ENCODE results near the gene ZBTB20. TPM values are rescaled to one million over a fixed set of nuclear protein-coding genes. Genes with fewer than 3 reads are reported as not detected.

The ZBTB20 gene
- total RNA-seq, 1 experiment from 2014 or later = 12.8 TPM

DNA sequence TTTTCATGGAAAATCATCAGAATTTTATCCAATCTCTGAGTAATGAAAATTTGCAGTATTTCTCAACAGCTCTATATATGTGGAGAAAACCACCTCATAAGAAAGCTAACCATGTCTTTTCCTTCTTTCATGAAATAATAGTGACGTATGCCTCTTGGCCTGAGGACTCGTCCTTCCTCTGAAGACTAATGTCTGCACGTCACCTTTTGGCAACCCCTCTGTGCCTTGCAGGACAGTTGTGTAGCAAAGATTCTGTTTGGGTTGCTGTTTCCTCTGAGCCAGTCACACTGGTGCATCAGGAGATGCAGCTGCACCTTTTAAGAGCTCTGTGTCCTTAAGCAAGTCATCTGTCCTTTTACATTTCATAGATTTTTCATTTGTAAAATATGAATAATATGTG lies 684.3 kb downstream of the ZBTB20 start:
- CTCF ChIA-PET = no interaction called here
- no TSS peak for BruUV-seq (replicated peaks)
- Mint-ChIP-seq H3K27me3 (ENCODE audit: insufficient read depth, unreplicated experiment) (no peaks in the 10 kb centered on the region), H3K9me3 (ENCODE audit: unreplicated experiment) (no peaks in the 10 kb centered on the region), H3K36me3 (ENCODE audit: insufficient read depth, unreplicated experiment) (peaks cover 5% of the 10 kb centered on the region), H3K27ac (ENCODE audit: unreplicated experiment) (no peak overlapping the region), H3K4me1 (ENCODE audit: low read depth, unreplicated experiment) (peaks cover 35% of the 10 kb centered on the region), H3K4me3 (ENCODE audit: unreplicated experiment) (no peak overlapping the region)
- intact Hi-C loops (cut with micrococcal nuclease; ENCODE audit: unreplicated experiment) = no loop called here
- Histone ChIP-seq H3K36me3 (ENCODE audit: control insufficient read depth, insufficient read depth, low read length) (no peaks in the 10 kb centered on the region), H3K4me1 (peaks cover 62% of the 10 kb centered on the region), H3K4me3 (ENCODE audit: low read depth, low read length) (no peak overlapping the region), H3K9me3 (no peaks in the 10 kb centered on the region), H3K27me3 (replicated peaks; ENCODE audit: control insufficient read depth, insufficient read depth, low read length) (no peaks in the 10 kb centered on the region)
- DNase-seq = no peak
- POLR2A ChIA-PET = no interaction called here
- TF ChIP-seq, protein P1, sequence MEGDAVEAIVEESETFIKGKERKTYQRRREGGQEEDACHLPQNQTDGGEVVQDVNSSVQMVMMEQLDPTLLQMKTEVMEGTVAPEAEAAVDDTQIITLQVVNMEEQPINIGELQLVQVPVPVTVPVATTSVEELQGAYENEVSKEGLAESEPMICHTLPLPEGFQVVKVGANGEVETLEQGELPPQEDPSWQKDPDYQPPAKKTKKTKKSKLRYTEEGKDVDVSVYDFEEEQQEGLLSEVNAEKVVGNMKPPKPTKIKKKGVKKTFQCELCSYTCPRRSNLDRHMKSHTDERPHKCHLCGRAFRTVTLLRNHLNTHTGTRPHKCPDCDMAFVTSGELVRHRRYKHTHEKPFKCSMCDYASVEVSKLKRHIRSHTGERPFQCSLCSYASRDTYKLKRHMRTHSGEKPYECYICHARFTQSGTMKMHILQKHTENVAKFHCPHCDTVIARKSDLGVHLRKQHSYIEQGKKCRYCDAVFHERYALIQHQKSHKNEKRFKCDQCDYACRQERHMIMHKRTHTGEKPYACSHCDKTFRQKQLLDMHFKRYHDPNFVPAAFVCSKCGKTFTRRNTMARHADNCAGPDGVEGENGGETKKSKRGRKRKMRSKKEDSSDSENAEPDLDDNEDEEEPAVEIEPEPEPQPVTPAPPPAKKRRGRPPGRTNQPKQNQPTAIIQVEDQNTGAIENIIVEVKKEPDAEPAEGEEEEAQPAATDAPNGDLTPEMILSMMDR (IDR thresholded peaks at IDR 0.05; ENCODE audit: insufficient read depth in 1 of 2, low read depth in 1 of 2, low read length in 1 of 2, severe bottlenecking in 1 of 2, unreplicated experiment in 1 of 2) = no peak

DNA sequence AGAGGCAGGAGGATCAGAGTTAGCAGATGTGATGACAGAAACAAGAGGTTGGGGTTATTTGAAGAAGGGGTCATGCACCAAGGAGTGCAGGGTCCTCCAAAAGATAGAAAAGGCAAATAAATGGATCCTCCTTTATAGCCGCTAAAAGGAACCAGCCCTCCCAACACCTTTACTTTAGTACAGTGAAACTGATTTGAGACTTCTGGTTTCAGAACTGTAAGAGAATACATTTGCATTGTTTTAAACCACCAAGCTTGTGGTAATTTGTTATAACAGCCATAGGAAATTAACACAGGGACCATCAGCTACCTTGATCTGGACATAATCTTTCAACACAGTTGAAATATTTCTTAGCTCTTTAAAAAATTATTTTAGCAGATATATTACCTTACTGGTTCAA lies 686.6 kb downstream of the ZBTB20 start:
- no peak overlapping the region for H3K4me3 Mint-ChIP-seq (ENCODE audit: unreplicated experiment)
- Histone ChIP-seq H3K27me3 (replicated peaks; ENCODE audit: control insufficient read depth, insufficient read depth, low read length) (no peaks in the 10 kb centered on the region), H3K4me1 (peaks cover 40% of the 10 kb centered on the region), H3K4me3 (ENCODE audit: low read depth, low read length) (no peak overlapping the region), H3K9me3 (no peaks in the 10 kb centered on the region), H3K36me3 (ENCODE audit: control insufficient read depth, insufficient read depth, low read length) (no peaks in the 10 kb centered on the region)
- no peak for DNase-seq
- TF ChIP-seq, protein P1 (IDR thresholded peaks at IDR 0.05; ENCODE audit: insufficient read depth in 1 of 2, low read depth in 1 of 2, low read length in 1 of 2, severe bottlenecking in 1 of 2, unreplicated experiment in 1 of 2) = no peak
- H3K27me3 Mint-ChIP-seq (ENCODE audit: insufficient read depth, unreplicated experiment) = no peaks in the 10 kb centered on the region
- ChIA-PET POLR2A (interaction anchor here (0.7 kb wide), 1 partner anchor 76 kb away, joined by 5 read pairs; no protein-coding TSS in a partner anchor), CTCF (no interaction called here)
- intact Hi-C loops (cut with micrococcal nuclease; ENCODE audit: unreplicated experiment) = no loop called here
- no peaks in the 10 kb centered on the region for H3K9me3 Mint-ChIP-seq (ENCODE audit: unreplicated experiment)
- peaks cover 17% of the 10 kb centered on the region for H3K4me1 Mint-ChIP-seq (ENCODE audit: low read depth, unreplicated experiment)
- BruUV-seq (replicated peaks) = no TSS peak
- H3K27ac Mint-ChIP-seq (ENCODE audit: unreplicated experiment) = no peak overlapping the region
- H3K36me3 Mint-ChIP-seq (ENCODE audit: insufficient read depth, unreplicated experiment) = no peaks in the 10 kb centered on the region

DNA sequence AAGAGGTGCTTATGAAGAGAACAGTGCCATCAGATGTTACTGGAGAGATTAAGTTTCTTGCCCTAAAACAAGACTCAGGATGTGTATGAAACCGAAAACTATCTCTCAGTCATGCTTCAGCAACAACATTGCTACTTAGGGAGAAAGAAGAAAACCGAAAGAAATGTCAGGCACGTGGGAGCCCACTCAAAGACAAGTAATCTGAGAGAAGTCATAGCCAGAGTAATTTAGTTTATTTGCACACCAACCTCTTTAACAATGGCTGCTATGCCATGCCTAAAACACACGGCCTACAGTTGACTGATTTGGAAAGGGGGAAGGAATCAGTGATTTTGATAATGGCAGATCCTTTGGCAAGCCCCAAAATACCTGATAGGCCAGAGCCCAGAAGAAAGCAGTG lies 690.3 kb downstream of the ZBTB20 start:
- Histone ChIP-seq H3K36me3 (ENCODE audit: control insufficient read depth, insufficient read depth, low read length) (no peaks in the 10 kb centered on the region), H3K4me3 (ENCODE audit: low read depth, low read length) (no peak overlapping the region), H3K27me3 (replicated peaks; ENCODE audit: control insufficient read depth, insufficient read depth, low read length) (no peaks in the 10 kb centered on the region), H3K4me1 (peaks cover 28% of the 10 kb centered on the region), H3K9me3 (no peaks in the 10 kb centered on the region)
- POLR2A ChIA-PET = no interaction called here
- no TSS peak for BruUV-seq (replicated peaks)
- no peak for DNase-seq
- Mint-ChIP-seq H3K9me3 (ENCODE audit: unreplicated experiment) (no peaks in the 10 kb centered on the region), H3K27ac (ENCODE audit: unreplicated experiment) (no peak overlapping the region), H3K4me1 (ENCODE audit: low read depth, unreplicated experiment) (peaks cover 20% of the 10 kb centered on the region), H3K4me3 (ENCODE audit: unreplicated experiment) (no peak overlapping the region), H3K36me3 (ENCODE audit: insufficient read depth, unreplicated experiment) (no peaks in the 10 kb centered on the region), H3K27me3 (ENCODE audit: insufficient read depth, unreplicated experiment) (no peaks in the 10 kb centered on the region)
- CTCF ChIA-PET = no interaction called here
- intact Hi-C loops (cut with micrococcal nuclease; ENCODE audit: unreplicated experiment) = no loop called here
- TF ChIP-seq, protein P1 (IDR thresholded peaks at IDR 0.05; ENCODE audit: insufficient read depth in 1 of 2, low read depth in 1 of 2, low read length in 1 of 2, severe bottlenecking in 1 of 2, unreplicated experiment in 1 of 2) = no peak

All from Caco-2 (cell line).